DMS79 (cell line): Measurements from ENCODE around the gene IL36A.

ENCODE experiments used
- DNase-seq: peaks from one replicate; lab custom pipeline; 2025; lab: John Stamatoyannopoulos, UW

The IL36A gene

GRCh38 chr2:113005030-113005509 is at the start of gene IL36A:
Gene IL36A (plus strand): TSS chr2:113005459. CDS start chr2:113005872, 413 bp downstream.
- no peak for DNase-seq

DNA sequence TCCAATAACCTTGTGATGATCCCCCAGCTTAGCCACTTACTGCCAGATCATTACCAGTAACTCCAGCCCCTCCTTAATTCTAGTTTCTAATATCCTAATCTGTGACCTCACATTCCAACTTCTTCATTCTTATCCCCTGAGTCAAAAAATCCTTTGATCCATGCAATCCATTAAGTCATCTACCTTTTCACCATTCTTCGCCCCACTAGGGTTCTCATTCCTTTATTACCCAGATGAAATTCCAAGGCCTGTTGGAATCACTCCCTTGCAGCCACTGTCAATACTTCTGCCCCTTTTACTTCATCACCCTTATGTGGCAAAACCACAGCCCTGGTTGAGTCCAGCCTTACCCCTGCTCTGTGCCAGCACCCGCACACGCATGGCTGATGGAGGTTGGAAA is 47.7 kb upstream of the IL36A start:
- DNase-seq = no peak

DNA sequence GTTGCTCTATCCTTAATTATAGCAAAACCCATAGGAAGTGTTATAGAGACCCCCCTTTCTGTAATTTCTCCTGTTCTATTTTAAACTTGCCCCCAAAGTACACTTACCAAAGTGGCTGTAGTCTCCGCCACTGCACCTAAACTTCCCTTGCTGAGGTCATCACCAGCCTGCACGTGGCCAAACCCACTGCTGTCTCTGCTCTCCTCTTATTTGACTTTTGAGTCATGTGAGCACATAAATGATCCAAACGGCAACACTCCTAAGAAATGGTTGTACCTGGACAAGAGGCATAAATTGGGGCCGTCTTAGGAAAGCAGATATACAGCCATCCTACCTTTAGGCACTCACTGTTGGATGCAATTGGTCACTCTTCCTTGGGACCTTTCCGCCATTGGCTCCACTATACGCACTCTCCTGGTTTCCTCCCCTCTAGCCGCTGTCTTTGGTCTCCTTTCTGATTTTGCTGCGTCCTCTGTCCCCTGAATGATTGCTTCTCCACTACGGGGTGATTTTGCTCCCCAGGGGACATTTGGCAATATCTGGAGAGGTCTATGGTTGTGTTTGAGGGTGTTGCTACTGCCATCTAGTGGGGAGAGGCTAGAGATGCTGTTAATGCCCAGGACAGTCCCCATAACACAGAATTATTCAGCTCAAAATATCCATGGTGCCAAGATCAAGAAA is 46.7 kb upstream of the IL36A start:
- DNase-seq = peak; percentile 4

DNA sequence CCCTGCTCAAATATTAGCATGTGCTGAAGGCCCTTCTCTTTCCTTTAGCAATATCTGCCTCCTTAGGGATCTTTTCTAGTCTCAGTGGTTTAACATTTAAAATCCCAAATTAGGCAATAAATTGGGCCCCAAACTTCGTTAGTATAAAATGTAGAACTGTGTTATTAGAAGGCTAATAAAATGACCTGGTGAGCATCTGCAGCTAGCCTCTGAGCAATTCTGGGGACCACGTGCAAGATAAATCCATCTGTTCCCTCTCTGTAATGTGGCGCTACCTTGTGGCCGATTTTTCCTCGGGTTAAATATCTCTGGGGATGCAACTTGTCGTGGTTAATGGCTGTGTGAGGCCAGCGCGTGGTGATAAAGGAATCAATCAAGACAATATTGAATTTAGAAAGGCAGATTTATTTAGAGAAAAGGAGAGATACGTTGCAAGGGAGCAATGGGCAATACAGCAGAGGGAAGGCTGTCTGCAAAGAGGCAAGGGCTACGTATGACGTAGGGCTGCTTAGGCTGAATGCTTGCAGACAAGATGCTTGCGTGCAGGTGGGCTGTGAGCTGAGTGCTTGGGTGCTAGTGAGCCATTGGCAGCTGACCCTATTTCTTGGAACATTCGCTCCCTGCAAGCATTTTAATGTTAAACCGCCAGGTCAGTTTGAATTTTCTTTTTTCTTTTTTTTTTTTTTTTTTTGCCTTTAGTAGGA is 46.0 kb upstream of the IL36A start:
- DNase-seq = no peak

DNA sequence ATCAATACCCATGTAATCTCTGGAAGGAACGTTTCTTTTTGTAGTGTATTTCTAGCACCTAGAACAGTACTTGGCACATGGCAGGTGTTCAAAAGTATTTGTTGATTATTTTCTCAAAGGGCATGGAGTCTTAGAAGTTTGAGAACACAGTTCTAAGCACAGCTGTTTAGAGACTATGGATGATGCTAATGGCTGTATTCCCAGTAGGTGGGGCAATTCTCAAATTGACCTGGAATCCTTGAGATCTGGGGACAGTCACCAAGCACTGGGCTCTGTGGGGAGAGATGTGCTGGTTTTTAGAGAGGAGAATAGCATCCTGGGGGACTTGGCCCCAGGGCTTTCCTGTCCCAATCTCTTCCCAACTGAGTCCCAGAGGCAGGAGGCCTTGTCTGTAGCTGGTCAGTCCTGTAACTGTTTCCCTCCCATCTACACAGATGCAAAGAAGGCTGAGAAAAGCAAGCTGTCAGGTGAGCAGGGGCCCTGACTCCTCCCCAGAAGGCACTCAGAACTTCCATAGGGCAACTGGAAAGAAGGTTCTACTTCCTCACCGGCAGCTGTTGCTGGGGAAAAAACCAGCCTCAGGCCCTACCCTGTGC is 44.9 kb upstream of the IL36A start:
- no peak for DNase-seq

GRCh38 chr2:112962308-112963175 is 42.7 kb upstream of the IL36A start:
- no peak for DNase-seq

- no peak for DNase-seq
These were observed 38.2 kb upstream of the IL36A start for GRCh38 chr2:112967023-112967422.

DNA sequence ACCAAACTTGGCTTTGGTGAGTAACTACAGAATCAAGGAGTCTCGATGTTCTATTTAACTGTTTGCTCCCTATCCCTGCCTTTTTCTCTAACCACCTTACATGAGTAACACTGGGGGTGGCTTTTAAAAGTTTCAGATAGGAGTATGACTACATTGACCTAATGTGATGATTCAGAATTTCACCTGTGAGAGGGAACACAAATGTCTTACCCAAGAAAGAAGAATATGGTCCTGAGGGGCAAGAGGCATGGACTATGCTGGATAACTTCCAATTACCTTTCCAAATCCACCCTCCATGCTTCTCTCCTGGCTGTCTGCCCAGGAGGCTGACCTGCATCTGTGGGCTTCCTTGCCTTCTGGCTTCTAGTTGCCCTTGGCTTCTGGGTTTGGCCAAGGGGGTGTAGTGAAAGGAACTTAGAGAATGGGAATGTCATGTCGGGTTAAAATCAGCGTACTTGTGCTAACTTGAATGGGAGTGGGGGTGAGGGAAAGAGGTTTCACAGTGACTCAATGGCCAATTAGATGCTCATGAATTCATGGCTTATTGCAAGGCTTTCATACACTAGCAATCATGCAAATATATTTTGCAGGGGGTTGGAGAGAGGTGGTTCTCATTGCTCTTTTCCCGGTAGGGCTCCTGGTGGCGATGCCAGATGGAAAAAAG is 32.7 kb upstream of the IL36A start:
- DNase-seq = no peak

- DNase-seq = no peak
These were observed 32.1 kb upstream of the IL36A start for GRCh38 chr2:112973156-112973555.

GRCh38 chr2:112977559-112978056 is 27.7 kb upstream of the IL36A start, which contains the start of gene IL36G:
Gene IL36G (plus strand): TSS chr2:112978006. CDS start chr2:112978639, 633 bp downstream.
- DNase-seq = no peak

DNA sequence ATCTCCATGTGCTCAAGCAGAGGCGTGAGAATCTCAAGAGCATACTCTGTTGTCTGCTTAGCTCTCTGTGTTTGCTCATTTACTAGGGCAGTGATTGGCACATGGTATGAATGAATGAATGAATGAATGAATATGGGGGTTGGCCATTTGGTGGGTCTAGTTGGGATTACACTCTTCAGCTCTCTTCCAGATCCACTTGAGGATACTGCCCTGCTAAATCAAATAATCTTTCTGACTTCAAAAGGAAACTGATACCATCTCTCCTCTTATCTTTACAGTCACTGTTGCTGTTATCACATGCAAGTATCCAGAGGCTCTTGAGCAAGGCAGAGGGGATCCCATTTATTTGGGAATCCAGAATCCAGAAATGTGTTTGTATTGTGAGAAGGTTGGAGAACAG is 25.5 kb upstream of the IL36A start:
- DNase-seq = no peak

DNA sequence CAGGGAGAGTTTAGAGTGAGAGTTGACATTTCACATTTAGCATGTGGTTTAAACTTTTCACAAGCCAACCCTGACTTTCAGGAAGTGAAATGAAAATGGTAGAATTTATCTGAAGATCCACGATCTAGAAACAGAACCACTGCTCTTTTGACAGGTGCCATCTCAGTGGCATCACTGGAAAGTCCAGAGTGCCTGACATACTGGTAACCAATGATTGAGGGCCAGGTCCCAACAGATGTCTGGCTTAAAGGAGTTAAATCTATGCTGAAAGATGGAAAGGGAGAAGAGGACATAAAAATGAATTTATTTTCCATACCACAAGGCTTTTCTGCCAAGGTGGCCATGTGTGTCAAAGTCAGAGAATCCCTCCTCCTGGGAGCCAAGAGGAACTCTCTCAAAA is 24.7 kb upstream of the IL36A start:
- DNase-seq = no peak

DNA sequence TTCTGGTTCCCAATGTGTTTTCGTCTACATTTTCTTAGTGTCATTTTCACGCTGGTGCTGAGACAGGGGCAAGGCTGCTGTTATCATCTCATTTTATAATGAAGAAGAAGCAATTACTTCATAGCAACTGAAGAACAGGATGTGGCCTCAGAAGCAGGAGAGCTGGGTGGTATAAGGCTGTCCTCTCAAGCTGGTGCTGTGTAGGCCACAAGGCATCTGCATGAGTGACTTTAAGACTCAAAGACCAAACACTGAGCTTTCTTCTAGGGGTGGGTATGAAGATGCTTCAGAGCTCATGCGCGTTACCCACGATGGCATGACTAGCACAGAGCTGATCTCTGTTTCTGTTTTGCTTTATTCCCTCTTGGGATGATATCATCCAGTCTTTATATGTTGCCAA is 20.2 kb upstream of the IL36A start:
- DNase-seq = no peak

DNA sequence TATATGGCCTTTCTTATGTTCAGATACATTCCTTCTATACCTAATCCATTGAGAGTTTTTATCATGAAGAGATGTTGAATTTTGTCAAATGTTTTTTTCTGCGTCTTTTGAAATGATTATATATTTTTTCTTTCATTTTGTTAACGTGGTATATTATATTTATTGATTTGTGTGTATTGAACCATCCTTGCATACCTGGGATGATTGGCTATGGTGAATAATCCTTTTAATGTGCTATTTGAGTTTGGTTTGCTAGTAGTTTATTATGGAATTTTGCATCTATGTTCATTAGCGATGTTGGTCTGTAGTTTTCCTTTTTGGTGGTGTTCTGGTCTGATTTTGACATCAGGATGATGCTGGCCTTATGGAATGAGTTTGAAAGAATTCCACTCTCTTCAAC is 15.6 kb upstream of the IL36A start:
- no peak for DNase-seq

GRCh38 chr2:112993831-112994230 is 11.4 kb upstream of the IL36A start:
- no peak for DNase-seq

- no peak for DNase-seq
These were observed 10.6 kb upstream of the IL36A start for GRCh38 chr2:112994648-112995047.

GRCh38 chr2:112995346-112995920 is 9.8 kb upstream of the IL36A start:
- no peak for DNase-seq

DNA sequence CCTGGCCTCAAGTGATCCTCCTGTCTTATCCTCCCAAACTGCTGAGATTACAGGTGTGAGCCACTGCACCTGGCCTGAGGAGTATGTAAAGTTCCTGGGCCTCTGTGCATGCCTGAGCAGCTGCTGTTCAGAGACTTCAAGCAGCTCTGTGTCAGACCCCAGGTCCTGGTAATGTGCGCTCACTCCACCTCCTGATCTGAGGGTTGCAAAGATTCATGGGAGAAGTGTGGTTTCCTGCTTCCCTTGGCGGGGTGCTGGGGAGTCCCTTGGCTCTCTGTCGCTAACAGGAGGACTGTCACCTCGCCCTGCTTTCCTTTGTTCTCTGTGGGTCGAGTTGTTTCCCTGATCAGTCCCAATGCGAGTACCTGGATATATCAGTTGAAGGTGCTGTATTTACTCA is 8.6 kb upstream of the IL36A start:
- no peak for DNase-seq

DNA sequence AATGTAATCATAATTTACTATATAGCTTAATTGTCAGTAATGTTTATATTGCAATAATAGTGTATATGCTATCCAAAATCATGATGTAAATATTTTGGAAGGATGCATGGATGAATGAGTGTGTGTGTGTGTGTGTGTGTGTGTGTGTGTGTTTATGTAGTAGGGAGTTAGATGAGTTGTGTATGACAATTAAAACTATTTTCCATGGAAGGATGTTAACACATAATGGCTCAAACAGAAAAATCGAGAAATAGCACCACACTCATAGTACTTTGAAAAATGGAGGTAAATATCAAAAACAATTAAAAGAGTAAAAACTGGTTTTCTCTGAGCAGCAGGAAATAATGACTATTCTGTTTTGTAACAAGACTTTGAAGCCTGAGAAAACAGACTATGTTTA is 8.1 kb upstream of the IL36A start:
- DNase-seq = no peak

DNA sequence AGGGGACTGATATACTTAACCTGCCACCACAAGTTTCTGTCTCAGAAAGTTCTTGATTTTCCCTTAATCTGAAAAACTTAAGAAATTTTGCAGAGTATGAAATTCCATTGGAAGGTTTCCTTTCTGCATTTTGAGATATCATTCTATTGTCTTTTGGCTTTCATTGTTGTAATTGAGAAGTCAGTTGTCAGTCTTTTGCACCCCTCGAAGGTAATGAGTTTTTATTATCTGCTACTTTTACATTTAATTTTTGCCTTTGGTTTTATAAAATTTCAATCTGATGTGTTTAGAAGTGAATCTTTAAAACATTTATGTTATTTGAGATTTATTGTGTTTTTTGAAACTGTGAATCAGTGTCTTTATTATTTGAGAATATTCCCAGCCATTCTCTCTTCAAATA is 4.8 kb upstream of the IL36A start:
- DNase-seq = no peak

DNA sequence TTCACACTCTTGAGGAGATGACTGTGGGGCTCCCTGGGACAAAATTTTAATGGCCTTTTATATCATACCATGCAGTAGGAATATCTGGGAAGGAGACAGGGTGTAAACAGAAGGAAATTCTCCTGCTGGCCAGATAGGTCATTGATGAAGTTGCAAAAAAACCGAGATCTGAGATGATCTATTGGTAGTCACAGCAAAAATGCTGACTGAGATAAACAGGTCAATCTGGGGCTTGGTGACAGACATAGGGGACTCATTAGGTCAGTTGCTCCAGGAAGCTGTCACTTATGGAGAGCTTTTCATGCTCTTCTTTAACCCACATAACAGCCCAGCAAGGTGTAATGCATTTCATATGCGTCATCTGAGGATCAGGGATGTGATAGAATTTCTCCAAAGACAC is 2.6 kb upstream of the IL36A start:
- no peak for DNase-seq
